Measurements from ENCODE around the gene NFX1.

DNA sequence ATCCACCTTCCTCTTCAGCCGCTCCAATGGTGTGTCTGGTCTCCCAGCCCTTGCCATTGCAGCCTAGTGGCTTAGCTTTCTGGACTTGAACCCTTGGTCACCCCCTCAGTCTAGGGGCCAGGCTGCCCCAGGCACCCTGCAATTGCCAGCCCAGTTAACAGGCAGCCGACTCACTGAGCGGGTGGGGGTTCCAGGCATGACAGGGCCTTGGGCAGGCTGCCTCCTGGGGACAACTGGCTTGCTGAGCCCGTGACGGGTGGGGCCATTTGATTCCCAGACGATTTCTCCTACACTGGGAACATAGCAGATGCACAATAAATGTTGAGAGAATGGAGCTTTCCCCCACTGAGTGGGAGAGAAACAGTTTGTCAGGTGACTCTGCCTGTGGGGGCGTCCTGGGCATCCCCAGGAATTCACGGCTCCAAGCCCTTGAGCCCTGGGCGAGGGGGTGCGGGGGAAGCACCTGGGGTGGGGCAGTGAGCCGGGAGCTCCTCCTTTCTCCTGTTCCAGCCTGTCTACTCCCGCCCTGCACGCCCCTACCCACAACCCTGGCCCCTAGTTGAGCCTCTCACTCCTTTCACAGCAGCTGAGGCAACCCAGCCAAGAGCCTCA is 124.7 kb downstream of the NFX1 start:
- TF ChIP-seq, protein P1, sequence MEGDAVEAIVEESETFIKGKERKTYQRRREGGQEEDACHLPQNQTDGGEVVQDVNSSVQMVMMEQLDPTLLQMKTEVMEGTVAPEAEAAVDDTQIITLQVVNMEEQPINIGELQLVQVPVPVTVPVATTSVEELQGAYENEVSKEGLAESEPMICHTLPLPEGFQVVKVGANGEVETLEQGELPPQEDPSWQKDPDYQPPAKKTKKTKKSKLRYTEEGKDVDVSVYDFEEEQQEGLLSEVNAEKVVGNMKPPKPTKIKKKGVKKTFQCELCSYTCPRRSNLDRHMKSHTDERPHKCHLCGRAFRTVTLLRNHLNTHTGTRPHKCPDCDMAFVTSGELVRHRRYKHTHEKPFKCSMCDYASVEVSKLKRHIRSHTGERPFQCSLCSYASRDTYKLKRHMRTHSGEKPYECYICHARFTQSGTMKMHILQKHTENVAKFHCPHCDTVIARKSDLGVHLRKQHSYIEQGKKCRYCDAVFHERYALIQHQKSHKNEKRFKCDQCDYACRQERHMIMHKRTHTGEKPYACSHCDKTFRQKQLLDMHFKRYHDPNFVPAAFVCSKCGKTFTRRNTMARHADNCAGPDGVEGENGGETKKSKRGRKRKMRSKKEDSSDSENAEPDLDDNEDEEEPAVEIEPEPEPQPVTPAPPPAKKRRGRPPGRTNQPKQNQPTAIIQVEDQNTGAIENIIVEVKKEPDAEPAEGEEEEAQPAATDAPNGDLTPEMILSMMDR (IDR thresholded peaks at IDR 0.05), result no peak
- TF ChIP-seq POLR2A (IDR thresholded peaks at IDR 0.05), result no peak

Measured in testis (tissue), 2 donors.